Measurements from ENCODE around the gene C10orf88. TPM values are rescaled to one million over a fixed set of nuclear protein-coding genes. Genes with fewer than 3 reads are reported as not detected.

The C10orf88 gene
- total RNA-seq, 1 donor from 2014 or later = 10.0 TPM

DNA sequence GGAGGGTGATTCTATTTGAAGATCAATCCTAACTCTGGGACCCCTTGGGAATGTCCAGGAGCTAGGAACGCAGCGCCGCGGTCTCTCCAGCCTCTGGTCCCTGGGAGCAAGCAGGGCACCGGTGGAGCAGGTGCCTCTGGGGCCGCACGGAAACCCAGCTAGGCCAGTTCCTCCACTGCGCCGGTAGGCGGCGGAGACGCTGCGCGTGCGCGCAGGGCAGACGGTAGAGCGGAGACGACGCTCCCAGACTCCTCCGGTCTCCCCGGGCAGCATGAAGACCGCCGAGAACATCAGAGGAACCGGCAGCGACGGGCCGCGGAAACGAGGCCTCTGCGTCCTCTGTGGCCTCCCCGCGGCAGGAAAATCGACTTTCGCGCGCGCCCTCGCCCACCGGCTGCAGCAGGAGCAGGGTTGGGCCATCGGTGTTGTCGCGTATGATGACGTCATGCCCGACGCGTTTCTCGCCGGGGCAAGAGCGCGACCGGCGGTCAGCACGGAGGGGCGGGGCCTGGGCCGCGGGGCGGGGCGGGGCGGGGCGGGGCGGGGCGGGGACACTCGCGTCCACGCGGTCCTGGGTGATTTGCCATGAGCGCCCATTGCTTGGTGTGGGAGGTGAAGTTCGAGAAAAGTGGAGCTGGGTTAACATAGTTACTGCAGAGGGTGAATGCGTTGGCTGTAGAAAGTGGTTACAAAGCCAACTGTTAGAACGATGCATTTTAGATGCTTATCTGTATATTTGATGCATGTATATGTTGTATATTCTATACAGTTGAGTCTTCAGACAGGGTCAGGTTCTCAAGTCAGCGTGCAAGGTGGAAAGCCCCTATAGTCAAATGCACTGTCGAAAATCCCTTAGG lies 26.4 kb upstream of the C10orf88 start, which contains the start of gene PSTK:
Gene PSTK, plus strand, starts transcription at position 193 of the 857 bp plus-strand sequence. Its CDS starts 79 bp downstream, at position 272.
- Histone ChIP-seq H3K4me3 (ENCODE audit: low read depth, low read length) (peak within 1 kb of the TSS; percentile 56), H3K27me3 (ENCODE audit: control insufficient read depth, insufficient read depth, low read length) (no peaks in the 10 kb centered on the region), H3K36me3 (ENCODE audit: control insufficient read depth, insufficient read depth, low read length) (peaks cover 4% of the 10 kb centered on the region)
- FAIRE-seq (no peak), DNase-seq (ENCODE audit: low read depth) (peak; percentile 77)
- TF ChIP-seq, protein P1, sequence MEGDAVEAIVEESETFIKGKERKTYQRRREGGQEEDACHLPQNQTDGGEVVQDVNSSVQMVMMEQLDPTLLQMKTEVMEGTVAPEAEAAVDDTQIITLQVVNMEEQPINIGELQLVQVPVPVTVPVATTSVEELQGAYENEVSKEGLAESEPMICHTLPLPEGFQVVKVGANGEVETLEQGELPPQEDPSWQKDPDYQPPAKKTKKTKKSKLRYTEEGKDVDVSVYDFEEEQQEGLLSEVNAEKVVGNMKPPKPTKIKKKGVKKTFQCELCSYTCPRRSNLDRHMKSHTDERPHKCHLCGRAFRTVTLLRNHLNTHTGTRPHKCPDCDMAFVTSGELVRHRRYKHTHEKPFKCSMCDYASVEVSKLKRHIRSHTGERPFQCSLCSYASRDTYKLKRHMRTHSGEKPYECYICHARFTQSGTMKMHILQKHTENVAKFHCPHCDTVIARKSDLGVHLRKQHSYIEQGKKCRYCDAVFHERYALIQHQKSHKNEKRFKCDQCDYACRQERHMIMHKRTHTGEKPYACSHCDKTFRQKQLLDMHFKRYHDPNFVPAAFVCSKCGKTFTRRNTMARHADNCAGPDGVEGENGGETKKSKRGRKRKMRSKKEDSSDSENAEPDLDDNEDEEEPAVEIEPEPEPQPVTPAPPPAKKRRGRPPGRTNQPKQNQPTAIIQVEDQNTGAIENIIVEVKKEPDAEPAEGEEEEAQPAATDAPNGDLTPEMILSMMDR (IDR thresholded peaks at IDR 0.05; ENCODE audit: insufficient read depth, low read length, severe bottlenecking) = peak; percentile 98

DNA sequence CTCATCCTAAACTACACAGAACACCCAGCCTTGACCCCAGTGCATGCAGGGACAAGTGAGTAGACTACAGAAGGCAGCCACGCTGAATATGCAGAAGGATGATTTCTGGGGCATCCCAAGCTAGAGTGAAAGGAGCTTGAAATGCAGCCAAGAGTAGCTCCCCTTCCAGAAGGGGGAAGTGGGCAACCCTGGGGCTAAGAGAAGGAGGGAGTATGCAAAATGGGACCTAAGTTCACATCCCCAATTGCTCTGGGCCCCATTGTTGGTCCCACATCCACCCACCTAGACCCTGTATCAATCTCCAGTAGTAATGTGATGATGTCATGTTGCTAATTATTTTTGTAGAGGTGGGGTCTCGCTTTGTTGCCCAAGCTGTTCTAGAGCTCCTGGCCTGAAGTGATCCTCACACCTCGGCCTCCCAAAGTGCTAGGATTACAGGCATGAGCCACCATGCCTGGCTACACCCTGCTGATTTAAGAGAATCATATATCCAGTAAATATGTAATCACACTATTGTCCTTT lies 20.6 kb upstream of the C10orf88 start:
- TF ChIP-seq, protein P1 (IDR thresholded peaks at IDR 0.05; ENCODE audit: insufficient read depth, low read length, severe bottlenecking) = no peak
- FAIRE-seq = no peak
- no peak for DNase-seq (ENCODE audit: low read depth)
- no peak overlapping the region for H3K4me3 ChIP-seq (ENCODE audit: low read depth, low read length)
- no peaks in the 10 kb centered on the region for H3K36me3 ChIP-seq (ENCODE audit: control insufficient read depth, insufficient read depth, low read length)
- H3K27me3 ChIP-seq (ENCODE audit: control insufficient read depth, insufficient read depth, low read length) = no peaks in the 10 kb centered on the region

GRCh38 chr10:122974023-122974422 lies 20.0 kb upstream of the C10orf88 start:
- FAIRE-seq (no peak), DNase-seq (ENCODE audit: low read depth) (no peak)
- Histone ChIP-seq H3K27me3 (ENCODE audit: control insufficient read depth, insufficient read depth, low read length) (no peaks in the 10 kb centered on the region), H3K36me3 (ENCODE audit: control insufficient read depth, insufficient read depth, low read length) (no peaks in the 10 kb centered on the region), H3K4me3 (ENCODE audit: low read depth, low read length) (no peak overlapping the region)
- TF ChIP-seq, protein P1 (IDR thresholded peaks at IDR 0.05; ENCODE audit: insufficient read depth, low read length, severe bottlenecking) = no peak

GRCh38 chr10:122968698-122969097 lies 14.7 kb upstream of the C10orf88 start:
- no peaks in the 10 kb centered on the region for H3K27me3 ChIP-seq (ENCODE audit: control insufficient read depth, insufficient read depth, low read length)
- no peak for FAIRE-seq
- TF ChIP-seq, protein P1 (IDR thresholded peaks at IDR 0.05; ENCODE audit: insufficient read depth, low read length, severe bottlenecking) = no peak

GRCh38 chr10:122966879-122967278 lies 12.9 kb upstream of the C10orf88 start:
- TF ChIP-seq, protein P1 (IDR thresholded peaks at IDR 0.05; ENCODE audit: insufficient read depth, low read length, severe bottlenecking) = no peak
- no peak for FAIRE-seq
- DNase-seq (ENCODE audit: low read depth) = no peak
- Histone ChIP-seq H3K36me3 (ENCODE audit: control insufficient read depth, insufficient read depth, low read length) (no peaks in the 10 kb centered on the region), H3K4me3 (ENCODE audit: low read depth, low read length) (no peak overlapping the region), H3K27me3 (ENCODE audit: control insufficient read depth, insufficient read depth, low read length) (no peaks in the 10 kb centered on the region)

More at GRCh38 chr10:122968698-122969097, 14.7 kb upstream of the C10orf88 start:
- Histone ChIP-seq H3K36me3 (ENCODE audit: control insufficient read depth, insufficient read depth, low read length) (no peaks in the 10 kb centered on the region), H3K4me3 (ENCODE audit: low read depth, low read length) (no peak overlapping the region)
- DNase-seq (ENCODE audit: low read depth) = no peak
